K562 (cell line): ENCODE data around the gene PHC3. TPM values are rescaled to one million over a fixed set of nuclear protein-coding genes. Genes with fewer than 3 reads are reported as not detected.

Experiments
- CAMTA2 ChIP-seq: fragments of 250-450 bp; sonication (Bioruptor Pico); conservative IDR thresholded peaks from 2 replicates; pipeline ENCODE4 v1.5.1; 2022
- CBFB ChIP-seq: sonication (generic); formaldehyde crosslinking; IDR thresholded peaks from 2 replicates; pipeline ENCODE4 v1.4.0; 2020; ENCODE audit warnings: mild to moderate bottlenecking, missing genetic modification reagents
- ETS2 ChIP-seq: IDR thresholded peaks from 2 replicates; pipeline ENCODE4 v1.6.1; 2016; ENCODE audit warnings: borderline replicate concordance, missing genetic modification characterization, mild to moderate bottlenecking, moderate library complexity, missing compliant biosample characterization; ENCODE audit not compliant: poor library complexity, severe bottlenecking
- FIP1L1 ChIP-seq: fragments of 200-400 bp; formaldehyde crosslinking; IDR thresholded peaks from 2 replicates; pipeline ENCODE4 v1.6.1; 2018; ENCODE audit warnings: mild to moderate bottlenecking, low read depth, low read length; ENCODE audit not compliant: poor library complexity, severe bottlenecking
- RBBP5 ChIP-seq: fragments of 200-600 bp; sonication (generic); IDR thresholded peaks from 2 replicates; pipeline ENCODE4 v1.6.1; 2012; ENCODE audit warnings: borderline replicate concordance, mild to moderate bottlenecking, low read length, control low read depth, inconsistent platforms; ENCODE audit not compliant: insufficient read depth, poor library complexity, severe bottlenecking
- SP1 ChIP-seq: sonication (generic); formaldehyde crosslinking; IDR thresholded peaks from 2 replicates; pipeline ENCODE4 v1.8.1; 2022; ENCODE audit warnings: mild to moderate bottlenecking, missing genetic modification reagents
- ZNF140 ChIP-seq: fragments of 250-450 bp; sonication (Bioruptor Pico); IDR thresholded peaks from 2 replicates; pipeline ENCODE4 v1.8.0; 2021; ENCODE audit warnings: moderate library complexity, mild to moderate bottlenecking, inconsistent platforms
- ZNF23 ChIP-seq: fragments of 250-450 bp; sonication (Bioruptor Pico); IDR thresholded peaks from 2 replicates; pipeline ENCODE4 v1.4.0; 2020; ENCODE audit warnings: mild to moderate bottlenecking
- ZNF644 ChIP-seq: fragments of 200-800 bp; sonication (Bioruptor generic); IDR thresholded peaks from 2 replicates; pipeline ENCODE4 v1.6.1; 2016; ENCODE audit warnings: low read depth, missing genetic modification characterization, missing compliant biosample characterization
- ZNF75A ChIP-seq: fragments of 450-650 bp; formaldehyde crosslinking; IDR thresholded peaks from 2 replicates; pipeline ENCODE4 v1.4.0; 2020; ENCODE audit warnings: mild to moderate bottlenecking
- polyA plus RNA-seq, 8 experiments: library from polyadenylated mRNA; depleted of rRNA in 4 of 8; stranded (reverse) in 5 of 8; unstranded in 3 of 8; fragments of >200 nt; fragmentation: Nextera tagmentation in 2 of 8; fragmentation: Illumina TruSeq in 1 of 8; extraction: Ambion mirVana in 2 of 8; extraction: Trizol in 1 of 8; gene quantifications; 2 replicates each; pipeline versions ENCODE4 v1.2.1 to v1.2.3, GENCODE V29; 2011 to 2014; ENCODE audit warnings: inconsistent platforms in 1 of 8, missing spikeins in 1 of 8
- total RNA-seq, 7 experiments: library from RNA; depleted of rRNA in 6 of 7; stranded (reverse); fragments of >200 nt in 6 of 7; fragmentation: Illumina TruSeq in 2 of 7; extraction: Trizol in 2 of 7; gene quantifications; 2 replicates each; pipeline versions ENCODE4 v1.2.1 to v1.2.3, GENCODE V29; 2011 to 2021; ENCODE audit warnings: low replicate concordance in 1 of 7
- TF ChIP-seq, protein P1 (sequence below): IDR thresholded peaks from 2 replicates; pipeline ENCODE4 v1.6.1; 2014; ENCODE audit warnings: antibody characterized with exemption

Gene PHC3
- total and polyA plus RNA-seq, 9 of the 15 experiments (the other 6 are each of a cell fraction or from before 2014, with no cell fraction given), result 3.1 to 21.6 (median 10.5) TPM

GRCh38 chr3:170049146-170050000 lies 132.2 kb downstream of the PHC3 start (continued):
- TF ChIP-seq, protein P1, sequence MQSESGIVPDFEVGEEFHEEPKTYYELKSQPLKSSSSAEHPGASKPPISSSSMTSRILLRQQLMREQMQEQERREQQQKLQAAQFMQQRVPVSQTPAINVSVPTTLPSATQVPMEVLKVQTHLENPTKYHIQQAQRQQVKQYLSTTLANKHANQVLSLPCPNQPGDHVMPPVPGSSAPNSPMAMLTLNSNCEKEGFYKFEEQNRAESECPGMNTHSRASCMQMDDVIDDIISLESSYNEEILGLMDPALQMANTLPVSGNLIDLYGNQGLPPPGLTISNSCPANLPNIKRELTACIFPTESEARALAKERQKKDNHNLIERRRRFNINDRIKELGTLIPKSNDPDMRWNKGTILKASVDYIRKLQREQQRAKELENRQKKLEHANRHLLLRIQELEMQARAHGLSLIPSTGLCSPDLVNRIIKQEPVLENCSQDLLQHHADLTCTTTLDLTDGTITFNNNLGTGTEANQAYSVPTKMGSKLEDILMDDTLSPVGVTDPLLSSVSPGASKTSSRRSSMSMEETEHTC, result no peak
- TF ChIP-seq ZNF75A (CRISPR knock-in tag) (no peak), SP1 (CRISPR knock-in tag) (no peak), RBBP5 (no peak), ZNF644 (tag) (no peak), CBFB (CRISPR knock-in tag) (no peak), FIP1L1 (no peak), ZNF23 (CRISPR knock-in tag) (no peak), ETS2 (tag) (no peak), CAMTA2 (CRISPR knock-in tag) (no peak), ZNF140 (CRISPR knock-in tag) (no peak)
